Measurements from ENCODE around the gene SEC16A. TPM values are rescaled to one million over a fixed set of nuclear protein-coding genes. Genes with fewer than 3 reads are reported as not detected.

Gene SEC16A
- total and polyA plus RNA-seq, 2 donors (not counting 3 experiments of a cell fraction or from before 2014, with no cell fraction given): 34.5 to 80.6 TPM

GRCh38 chr9:136519263-136520052 lies 36.6 kb upstream of the SEC16A start:
- ChIA-PET POLR2A (no interaction called here), CTCF (interaction anchor here (1.0 kb wide), 1 partner anchor 106 kb away, joined by 3 read pairs; no protein-coding TSS in a partner anchor)
- Histone ChIP-seq H3K9ac (replicated peaks; ENCODE audit: extremely low read depth, insufficient read depth, low read length) (no peak overlapping the region), H3K9me3 (replicated peaks; ENCODE audit: control insufficient read depth, insufficient read depth, low read length) (no peaks in the 10 kb centered on the region), H3K79me2 (ENCODE audit: control insufficient read depth, insufficient read depth, low read length) (peaks cover 35% of the 10 kb centered on the region), H3K9me1 (replicated peaks; ENCODE audit: control insufficient read depth, extremely low read depth, insufficient read depth, low read length) (no peaks in the 10 kb centered on the region), H3K4me3 (replicated peaks in 1 of 3; ENCODE audit: insufficient read depth in 1 of 3, low read depth in 1 of 3, low read length in 3 of 3) (no peak overlapping the region), H4K20me1 (replicated peaks; ENCODE audit: control insufficient read depth, extremely low read depth, insufficient read depth, low read length) (no peaks in the 10 kb centered on the region), H3K4me1 (ENCODE audit: control insufficient read depth, extremely low read depth, insufficient read depth, low read length) (no peaks in the 10 kb centered on the region), H2AFZ (ENCODE audit: low read depth, low read length) (no peak overlapping the region), H3K4me2 (ENCODE audit: insufficient read depth, low read length) (no peak overlapping the region), H3K36me3 (ENCODE audit: control insufficient read depth in 2 of 2, extremely low read depth in 1 of 2, insufficient read depth in 2 of 2, low read length in 2 of 2) (peaks cover 6 to 87% of the 10 kb centered on the region in 2 experiments), H3K27ac (ENCODE audit: insufficient read depth, low read depth, low read length) (no peak overlapping the region), H3K27me3 (ENCODE audit: control insufficient read depth in 2 of 2, insufficient read depth in 2 of 2, low read length in 2 of 2) (no peaks in the 10 kb centered on the region)
- DNase-seq (ENCODE audit: low read depth, low spot score) (no peak), FAIRE-seq (no peak)
- dilution Hi-C loops (cut with MboI; ENCODE audit: extremely low pct_ligation_motif_present, low sequenced_read_pairs) (no loop called here), intact Hi-C loops (cut with micrococcal nuclease) (no loop called here)
- BruUV-seq (replicated peaks): no TSS peak
- TF ChIP-seq MYC (IDR thresholded peaks at IDR 0.05; ENCODE audit: low read depth, low read length) (no peak), EZH2 (IDR thresholded peaks at IDR 0.05; ENCODE audit: borderline replicate concordance, low read depth, low read length, severe bottlenecking) (no peak), FOS (IDR thresholded peaks at IDR 0.05; ENCODE audit: borderline replicate concordance, insufficient read depth, low read length) (no peak), JUN (IDR thresholded peaks at IDR 0.05; ENCODE audit: borderline replicate concordance, insufficient read depth, insufficient read length, low read depth) (no peak)

GRCh38 chr9:136518623-136519022 lies 35.8 kb upstream of the SEC16A start:
- Histone ChIP-seq H3K4me1 (ENCODE audit: control insufficient read depth, extremely low read depth, insufficient read depth, low read length) (no peaks in the 10 kb centered on the region), H3K9ac (replicated peaks; ENCODE audit: extremely low read depth, insufficient read depth, low read length) (no peak overlapping the region), H3K9me1 (replicated peaks; ENCODE audit: control insufficient read depth, extremely low read depth, insufficient read depth, low read length) (no peaks in the 10 kb centered on the region), H3K4me3 (replicated peaks in 1 of 3; ENCODE audit: insufficient read depth in 1 of 3, low read depth in 1 of 3, low read length in 3 of 3) (no peak overlapping the region), H3K27me3 (ENCODE audit: control insufficient read depth in 2 of 2, insufficient read depth in 2 of 2, low read length in 2 of 2) (no peaks in the 10 kb centered on the region), H3K9me3 (replicated peaks; ENCODE audit: control insufficient read depth, insufficient read depth, low read length) (no peaks in the 10 kb centered on the region), H3K27ac (ENCODE audit: insufficient read depth, low read depth, low read length) (no peak overlapping the region), H3K36me3 (ENCODE audit: control insufficient read depth in 2 of 2, extremely low read depth in 1 of 2, insufficient read depth in 2 of 2, low read length in 2 of 2) (peaks cover 6 to 87% of the 10 kb centered on the region in 2 experiments), H3K4me2 (ENCODE audit: insufficient read depth, low read length) (no peak overlapping the region), H4K20me1 (replicated peaks; ENCODE audit: control insufficient read depth, extremely low read depth, insufficient read depth, low read length) (no peaks in the 10 kb centered on the region), H2AFZ (ENCODE audit: low read depth, low read length) (no peak overlapping the region), H3K79me2 (ENCODE audit: control insufficient read depth, insufficient read depth, low read length) (peaks cover 27% of the 10 kb centered on the region)
- no peak for FAIRE-seq
- intact Hi-C loops (cut with micrococcal nuclease) (no loop called here), dilution Hi-C loops (cut with MboI; ENCODE audit: extremely low pct_ligation_motif_present, low sequenced_read_pairs) (no loop called here)
- POLR2A ChIA-PET: no interaction called here
- no peak for DNase-seq (ENCODE audit: low read depth, low spot score)
- no TSS peak for BruUV-seq (replicated peaks)
- no peak for TF ChIP-seq GATA2 (IDR thresholded peaks at IDR 0.05; ENCODE audit: insufficient read depth, insufficient read length, low read depth, low read length)
- TF ChIP-seq MAX (IDR thresholded peaks at IDR 0.05; ENCODE audit: insufficient read depth, insufficient read length): no peak
- TF ChIP-seq, protein P1, sequence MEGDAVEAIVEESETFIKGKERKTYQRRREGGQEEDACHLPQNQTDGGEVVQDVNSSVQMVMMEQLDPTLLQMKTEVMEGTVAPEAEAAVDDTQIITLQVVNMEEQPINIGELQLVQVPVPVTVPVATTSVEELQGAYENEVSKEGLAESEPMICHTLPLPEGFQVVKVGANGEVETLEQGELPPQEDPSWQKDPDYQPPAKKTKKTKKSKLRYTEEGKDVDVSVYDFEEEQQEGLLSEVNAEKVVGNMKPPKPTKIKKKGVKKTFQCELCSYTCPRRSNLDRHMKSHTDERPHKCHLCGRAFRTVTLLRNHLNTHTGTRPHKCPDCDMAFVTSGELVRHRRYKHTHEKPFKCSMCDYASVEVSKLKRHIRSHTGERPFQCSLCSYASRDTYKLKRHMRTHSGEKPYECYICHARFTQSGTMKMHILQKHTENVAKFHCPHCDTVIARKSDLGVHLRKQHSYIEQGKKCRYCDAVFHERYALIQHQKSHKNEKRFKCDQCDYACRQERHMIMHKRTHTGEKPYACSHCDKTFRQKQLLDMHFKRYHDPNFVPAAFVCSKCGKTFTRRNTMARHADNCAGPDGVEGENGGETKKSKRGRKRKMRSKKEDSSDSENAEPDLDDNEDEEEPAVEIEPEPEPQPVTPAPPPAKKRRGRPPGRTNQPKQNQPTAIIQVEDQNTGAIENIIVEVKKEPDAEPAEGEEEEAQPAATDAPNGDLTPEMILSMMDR (IDR thresholded peaks at IDR 0.05; ENCODE audit: extremely low read depth in 1 of 2, insufficient read depth in 1 of 2, low read depth in 1 of 2, low read length in 2 of 2): no peak
- TF ChIP-seq POLR2A (IDR thresholded peaks at IDR 0.05; ENCODE audit: low read depth, low read length): no peak
- no peak for TF ChIP-seq POLR2AphosphoS5 (IDR thresholded peaks at IDR 0.05; ENCODE audit: insufficient read depth, low read depth, low read length)
- TF ChIP-seq JUN (IDR thresholded peaks at IDR 0.05; ENCODE audit: borderline replicate concordance, insufficient read depth, insufficient read length, low read depth): no peak
- CTCF ChIA-PET: interaction anchor here (1.1 kb wide), 1 partner anchor 30 kb away, joined by 4 read pairs; no protein-coding TSS in a partner anchor

Measured in endothelial cell of umbilical vein (primary cell).